K562 (cell line): ENCODE measurements around the gene NPM3. TPM values are rescaled to one million over a fixed set of nuclear protein-coding genes. Genes with fewer than 3 reads are reported as not detected.

Source experiments
- CBX1 ChIP-seq: sonication (generic); IDR thresholded peaks from 2 replicates; pipeline ENCODE4 v1.6.1; 2016; ENCODE audit warnings: antibody characterized with exemption, low read depth, mild to moderate bottlenecking
- CBX8 ChIP-seq: fragments of 200-600 bp; sonication (generic); IDR thresholded peaks from 2 replicates; pipeline ENCODE4 v1.6.1; 2012; ENCODE audit warnings: borderline replicate concordance, mixed run types, low read depth, mild to moderate bottlenecking, moderate library complexity, mixed read lengths, low read length, control low read depth, inconsistent platforms; ENCODE audit not compliant: poor library complexity, severe bottlenecking; ENCODE audit errors: extremely low read depth
- CHCHD3 ChIP-seq: fragments of 250-450 bp; sonication (Bioruptor Pico); IDR thresholded peaks from 2 replicates; pipeline ENCODE4 v2.1.2; 2022; ENCODE audit warnings: mild to moderate bottlenecking
- DPF2 ChIP-seq: fragments of 450-650 bp; IDR thresholded peaks from 2 replicates; pipeline ENCODE4 v1.6.1; 2016
- FIP1L1 ChIP-seq: fragments of 200-400 bp; formaldehyde crosslinking; IDR thresholded peaks from 2 replicates; pipeline ENCODE4 v1.6.1; 2018; ENCODE audit warnings: mild to moderate bottlenecking, low read depth, low read length; ENCODE audit not compliant: poor library complexity, severe bottlenecking
- FOXA1 ChIP-seq: fragments of 450-650 bp; IDR thresholded peaks from 2 replicates; pipeline ENCODE4 v1.6.1; 2016; ENCODE audit warnings: mild to moderate bottlenecking, borderline replicate concordance
- JUND ChIP-seq, 2 experiments: IDR thresholded peaks; 2 replicates in 1 of 2; 3 replicates in 1 of 2; pipeline ENCODE4 v1.6.1; 2011; ENCODE audit warnings: borderline replicate concordance in 2 of 2, low read depth in 2 of 2, low read length in 2 of 2, improper control_type of control experiment in 1 of 2, missing biosample characterization in 1 of 2, missing genetic modification characterization in 1 of 2, missing genetic modification reagents in 1 of 2
- MEF2D ChIP-seq: conservative IDR thresholded peaks from 2 replicates; pipeline ENCODE4 v1.6.1; 2016; ENCODE audit warnings: low read depth, missing genetic modification characterization, missing compliant biosample characterization
- MYC ChIP-seq, 2 experiments: fragments of 250-450 bp in 1 of 2; sonication (Bioruptor Pico) in 1 of 2; IDR thresholded peaks; 2 replicates each; pipeline versions ENCODE4 v1.5.1 to v1.6.1; 2012 to 2021; ENCODE audit warnings: low read depth in 2 of 2, borderline replicate concordance in 1 of 2, improper control_type of control experiment in 1 of 2, low read length in 1 of 2, mild to moderate bottlenecking in 1 of 2, moderate library complexity in 1 of 2
- RBM39 ChIP-seq: fragments of 200-400 bp; formaldehyde crosslinking; optimal IDR thresholded peaks from 2 replicates; pipeline ENCODE3; 2018; ENCODE audit warnings: low read depth, low read length
- ZNF354B ChIP-seq: fragments of 250-450 bp; sonication (Bioruptor Pico); IDR thresholded peaks from 2 replicates; pipeline ENCODE4 v1.4.0; 2020
- ZNF384 ChIP-seq: IDR thresholded peaks from 2 replicates; pipeline ENCODE4 v1.6.1; 2012; ENCODE audit warnings: low read depth, low read length, improper control_type of control experiment
- ZNF655 ChIP-seq: fragments of 250-450 bp; sonication (Bioruptor Pico); IDR thresholded peaks from 2 replicates; pipeline ENCODE4 v1.5.0; 2021
- ZNF740 ChIP-seq, 3 experiments: fragments of 200-800 bp in 1 of 3; sonication (Bioruptor generic) in 1 of 3; sonication (generic) in 1 of 3; formaldehyde crosslinking in 1 of 3; IDR thresholded peaks; 2 replicates each; pipeline versions ENCODE4 v1.6.1 to v1.8.0; 2016 to 2022; ENCODE audit warnings: mild to moderate bottlenecking in 2 of 3, missing compliant biosample characterization in 2 of 3, missing genetic modification characterization in 2 of 3, missing genetic modification reagents in 1 of 3
- polyA plus RNA-seq, 8 experiments: library from polyadenylated mRNA; depleted of rRNA in 4 of 8; stranded (reverse) in 5 of 8; unstranded in 3 of 8; fragments of >200 nt; fragmentation: Nextera tagmentation in 2 of 8; fragmentation: Illumina TruSeq in 1 of 8; extraction: Ambion mirVana in 2 of 8; extraction: Trizol in 1 of 8; gene quantifications; 2 replicates each; pipeline versions ENCODE4 v1.2.1 to v1.2.3, GENCODE V29; 2011 to 2014; ENCODE audit warnings: inconsistent platforms in 1 of 8, missing spikeins in 1 of 8
- total RNA-seq, 7 experiments: library from RNA; depleted of rRNA in 6 of 7; stranded (reverse); fragments of >200 nt in 6 of 7; fragmentation: Illumina TruSeq in 2 of 7; extraction: Trizol in 2 of 7; gene quantifications; 2 replicates each; pipeline versions ENCODE4 v1.2.1 to v1.2.3, GENCODE V29; 2011 to 2021; ENCODE audit warnings: low replicate concordance in 1 of 7

NPM3 gene
- total and polyA plus RNA-seq, 9 of the 15 experiments (the other 6 are each of a cell fraction or from before 2014, with no cell fraction given): 15.2 to 239 (median 114) TPM

GRCh38 chr10:101782811-101783735, at the start of gene NPM3 (continued):
- no peak for TF ChIP-seq ZNF384
- no peak for TF ChIP-seq CBX8
- peak; percentile 48; the same call in 1 of the 2 replicates for TF ChIP-seq MYC (IDR thresholded peaks at IDR 0.05; ENCODE audit: low read depth, low read length)
- no peak for TF ChIP-seq MYC (CRISPR knock-in tag; IDR thresholded peaks at IDR 0.05; ENCODE audit: borderline replicate concordance, low read depth)
- no peak for TF ChIP-seq ZNF740 (CRISPR knock-in tag; IDR thresholded peaks at IDR 0.05)
- no peak for TF ChIP-seq ZNF740 (tag; IDR thresholded peaks at IDR 0.05)
- TF ChIP-seq ZNF354B (CRISPR knock-in tag): no peak
- no peak for TF ChIP-seq MEF2D (tag)
- TF ChIP-seq JUND (IDR thresholded peaks at IDR 0.05; ENCODE audit: borderline replicate concordance, low read depth, low read length): no peak
- TF ChIP-seq JUND (tag; IDR thresholded peaks at IDR 0.05; ENCODE audit: borderline replicate concordance, low read depth, low read length): no peak
- TF ChIP-seq FIP1L1: no peak
- no peak for TF ChIP-seq CHCHD3
- TF ChIP-seq FOXA1: no peak
- no peak for TF ChIP-seq RBM39
- no peak for TF ChIP-seq ZNF655 (CRISPR knock-in tag)
- TF ChIP-seq CBX1: no peak
- TF ChIP-seq DPF2: no peak
